GM13977 (cell line): ENCODE data around the gene OPTN.

Experiments used
- DNase-seq: peaks from one replicate; pipeline ENCODE4 v3.0.0; 2012; ENCODE audit warnings: low spot score
- in situ Hi-C: fragments of 300-500 bp; cut with MboI; formaldehyde crosslinking; loops from one replicate; pipeline ENCODE4 v1.12.0; 2022; ENCODE audit warnings: low sequenced_read_pairs, low pct_unique_long_range_greater_than_20kb, mixed read lengths, inconsistent platforms; ENCODE audit not compliant: unreplicated experiment
- TF ChIP-seq, protein P1 (sequence below): IDR thresholded peaks from 2 replicates; pipeline ENCODE4 v1.5.1; 2012; ENCODE audit warnings: mild to moderate bottlenecking, control low read depth; ENCODE audit not compliant: insufficient read depth; ENCODE audit errors: extremely low read depth, missing control alignments

The OPTN gene

GRCh38 chr10:13099144-13099665, 758 bp upstream of the OPTN start:
- peak; percentile 71 for DNase-seq
- TF ChIP-seq, protein P1, sequence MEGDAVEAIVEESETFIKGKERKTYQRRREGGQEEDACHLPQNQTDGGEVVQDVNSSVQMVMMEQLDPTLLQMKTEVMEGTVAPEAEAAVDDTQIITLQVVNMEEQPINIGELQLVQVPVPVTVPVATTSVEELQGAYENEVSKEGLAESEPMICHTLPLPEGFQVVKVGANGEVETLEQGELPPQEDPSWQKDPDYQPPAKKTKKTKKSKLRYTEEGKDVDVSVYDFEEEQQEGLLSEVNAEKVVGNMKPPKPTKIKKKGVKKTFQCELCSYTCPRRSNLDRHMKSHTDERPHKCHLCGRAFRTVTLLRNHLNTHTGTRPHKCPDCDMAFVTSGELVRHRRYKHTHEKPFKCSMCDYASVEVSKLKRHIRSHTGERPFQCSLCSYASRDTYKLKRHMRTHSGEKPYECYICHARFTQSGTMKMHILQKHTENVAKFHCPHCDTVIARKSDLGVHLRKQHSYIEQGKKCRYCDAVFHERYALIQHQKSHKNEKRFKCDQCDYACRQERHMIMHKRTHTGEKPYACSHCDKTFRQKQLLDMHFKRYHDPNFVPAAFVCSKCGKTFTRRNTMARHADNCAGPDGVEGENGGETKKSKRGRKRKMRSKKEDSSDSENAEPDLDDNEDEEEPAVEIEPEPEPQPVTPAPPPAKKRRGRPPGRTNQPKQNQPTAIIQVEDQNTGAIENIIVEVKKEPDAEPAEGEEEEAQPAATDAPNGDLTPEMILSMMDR: peak; percentile 58
- in situ Hi-C loops: loop anchor here (25.0 kb wide), 1 partner anchor 837 kb away; no protein-coding TSS in a partner anchor

DNA sequence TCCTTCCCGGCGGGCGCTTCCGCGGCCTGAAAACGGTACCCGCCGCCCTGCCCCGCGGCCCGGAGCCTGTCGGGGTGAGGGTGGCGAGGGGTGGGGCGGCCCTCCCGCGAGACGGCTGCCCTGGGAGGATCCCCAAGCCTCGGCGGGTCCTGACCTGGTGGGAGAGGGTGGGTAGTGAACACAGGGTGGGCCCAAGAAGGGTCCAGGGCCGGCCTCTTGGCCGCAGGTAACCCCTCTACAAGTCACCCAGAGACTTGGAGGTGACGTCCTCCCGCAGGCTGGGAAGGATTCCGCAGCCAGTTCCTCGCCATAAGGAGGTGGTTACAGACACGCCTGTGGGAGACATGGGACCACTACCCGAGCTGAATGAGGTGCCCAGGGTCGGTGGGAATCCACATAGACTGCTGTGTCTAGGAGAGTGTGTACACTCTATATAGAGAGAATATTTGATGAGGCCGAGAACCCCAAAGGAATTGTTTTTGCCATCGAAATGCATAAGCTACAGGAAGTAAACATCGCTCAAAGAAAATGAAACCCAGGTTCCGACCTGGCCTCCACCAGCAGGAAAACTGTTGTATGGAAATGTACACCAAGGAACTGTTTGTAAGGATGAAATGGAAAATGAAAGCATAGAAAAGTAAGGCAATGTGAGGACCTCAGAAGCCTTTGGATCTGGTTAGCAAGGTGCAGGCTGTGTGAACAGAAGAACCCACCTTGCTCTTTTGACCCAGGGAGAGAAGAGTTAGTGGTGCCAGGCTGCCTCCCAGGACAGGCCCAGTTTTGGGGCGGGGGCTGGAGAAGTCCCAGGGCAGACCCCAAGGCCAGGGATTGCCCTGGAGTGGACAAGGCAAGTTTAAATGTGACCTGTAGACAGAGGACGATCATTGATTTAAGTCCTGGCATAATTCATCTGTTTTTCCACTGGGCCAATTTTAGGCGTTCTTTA, 659 bp downstream of the OPTN start:
- peak; percentile 37 for DNase-seq
- TF ChIP-seq, protein P1: no peak
- in situ Hi-C loops: no loop called here

- DNase-seq: peak; percentile 28
- TF ChIP-seq, protein P1: no peak
- in situ Hi-C loops: no loop called here
Measured at GRCh38 chr10:13102002-13102794, 2.2 kb downstream of the OPTN start.

DNA sequence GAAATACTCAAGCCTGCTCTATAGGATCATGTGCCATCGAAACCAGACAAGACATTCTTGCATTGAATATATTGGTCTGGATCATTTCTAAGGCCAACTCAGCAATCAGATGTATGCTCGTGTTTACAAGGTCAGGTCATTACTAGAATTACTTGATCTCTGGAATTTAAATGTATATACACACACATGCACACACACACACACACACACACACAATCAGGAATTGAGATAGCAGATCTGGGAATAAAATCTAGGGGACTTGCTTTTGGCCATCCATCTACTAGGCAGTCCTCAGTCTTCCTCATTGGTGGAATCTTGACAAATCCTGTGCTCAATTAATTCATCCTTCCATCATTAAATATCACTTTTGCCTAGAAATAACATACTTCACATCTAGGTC, 3.6 kb downstream of the OPTN start:
- DNase-seq: no peak
- TF ChIP-seq, protein P1: no peak
- in situ Hi-C loops: no loop called here

DNA sequence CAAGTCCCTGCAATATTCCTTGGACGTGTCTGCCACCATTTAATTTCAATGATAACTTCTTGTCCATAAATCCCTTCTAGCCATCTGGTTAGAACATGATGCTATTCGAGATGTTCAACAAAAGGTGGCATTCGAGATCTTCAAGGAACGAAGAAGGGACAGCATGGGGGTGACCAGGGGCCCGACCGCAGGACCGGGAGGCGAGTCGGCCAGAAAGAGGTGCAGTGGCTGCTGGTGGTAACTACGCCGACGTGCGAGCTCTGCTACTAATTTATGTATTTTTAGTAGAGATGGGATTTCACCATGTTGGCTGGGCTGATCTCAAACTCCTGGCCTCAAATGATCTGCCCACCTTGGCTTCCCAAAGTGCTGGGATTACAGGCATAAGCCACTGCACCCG, 4.7 kb downstream of the OPTN start:
- in situ Hi-C loops: no loop called here
- TF ChIP-seq, protein P1: no peak
- DNase-seq: no peak

DNA sequence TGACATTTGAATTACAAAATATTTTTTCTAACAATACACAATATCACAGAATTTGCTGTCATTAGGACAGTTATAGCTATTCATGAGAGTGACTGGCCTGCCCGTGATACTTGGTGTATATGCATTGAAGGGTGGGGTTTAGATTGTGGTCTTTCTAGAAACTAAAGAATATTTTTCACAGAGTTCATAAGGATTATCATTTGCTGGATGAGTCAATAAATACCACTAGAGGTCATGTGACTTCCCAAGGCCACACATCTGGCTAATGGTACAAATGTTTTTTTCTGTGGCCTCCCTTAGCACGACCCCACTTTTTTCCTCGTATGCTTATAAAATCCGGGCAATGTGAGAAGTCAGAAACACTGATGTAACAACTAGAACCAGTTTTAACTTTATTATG, 5.2 kb downstream of the OPTN start:
- DNase-seq: no peak
- in situ Hi-C loops: no loop called here
- TF ChIP-seq, protein P1: no peak
